SH-SY5Y (cell line): ENCODE data around the gene GRAMD2B.

Experiments
- GATA2 ChIP-seq: IDR thresholded peaks from 2 replicates; pipeline ENCODE4 v1.6.1; 2011; ENCODE audit warnings: mild to moderate bottlenecking, low read depth, low read length
- GATA3 ChIP-seq: IDR thresholded peaks from 2 replicates; pipeline ENCODE4 v1.6.1; 2011; ENCODE audit warnings: low read depth, mild to moderate bottlenecking, low read length, moderate library complexity

GRCh38 chr5:126454081-126454480, 30.9 kb downstream of the GRAMD2B start:
- TF ChIP-seq GATA2 = no peak
- no peak for TF ChIP-seq GATA3
